Measurements from ENCODE around the gene CCDC33. TPM values are rescaled to one million over a fixed set of nuclear protein-coding genes. Genes with fewer than 3 reads are reported as not detected.

CCDC33 gene
- total and polyA plus RNA-seq, 8 donors: not detected

DNA sequence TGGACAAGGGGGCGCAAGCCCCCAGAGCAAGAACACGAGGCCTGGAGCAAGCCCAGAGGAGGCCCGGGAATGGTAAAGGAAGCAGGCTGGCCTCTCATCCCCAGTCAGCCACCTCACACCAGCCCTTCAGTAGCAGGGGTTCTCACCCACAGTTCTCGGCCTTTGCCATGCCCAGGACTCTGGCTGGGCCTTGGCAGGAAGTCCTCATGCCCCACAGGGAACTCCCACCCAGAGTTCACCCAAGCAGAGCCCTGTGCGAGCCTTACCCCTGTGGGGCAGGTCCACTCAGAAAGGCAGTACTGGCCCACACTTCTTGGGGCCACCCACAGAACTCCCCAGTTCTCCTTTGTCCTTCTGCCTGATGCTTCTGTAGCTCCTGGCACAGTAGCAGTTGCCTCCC lies 101.0 kb downstream of the CCDC33 start:
- Histone ChIP-seq H3K4me3 (no peak overlapping the region), H3K36me3 (no peaks in the 10 kb centered on the region), H3K9me3 (no peaks in the 10 kb centered on the region), H3K27ac (no peak overlapping the region), H3K27me3 (no peaks in the 10 kb centered on the region), H3K4me1 (no peaks in the 10 kb centered on the region)
- DNase-seq (peak in 1 of 6 donors; percentile 43), ATAC-seq (no peak), FAIRE-seq (no peak)
- TF ChIP-seq, protein P1, sequence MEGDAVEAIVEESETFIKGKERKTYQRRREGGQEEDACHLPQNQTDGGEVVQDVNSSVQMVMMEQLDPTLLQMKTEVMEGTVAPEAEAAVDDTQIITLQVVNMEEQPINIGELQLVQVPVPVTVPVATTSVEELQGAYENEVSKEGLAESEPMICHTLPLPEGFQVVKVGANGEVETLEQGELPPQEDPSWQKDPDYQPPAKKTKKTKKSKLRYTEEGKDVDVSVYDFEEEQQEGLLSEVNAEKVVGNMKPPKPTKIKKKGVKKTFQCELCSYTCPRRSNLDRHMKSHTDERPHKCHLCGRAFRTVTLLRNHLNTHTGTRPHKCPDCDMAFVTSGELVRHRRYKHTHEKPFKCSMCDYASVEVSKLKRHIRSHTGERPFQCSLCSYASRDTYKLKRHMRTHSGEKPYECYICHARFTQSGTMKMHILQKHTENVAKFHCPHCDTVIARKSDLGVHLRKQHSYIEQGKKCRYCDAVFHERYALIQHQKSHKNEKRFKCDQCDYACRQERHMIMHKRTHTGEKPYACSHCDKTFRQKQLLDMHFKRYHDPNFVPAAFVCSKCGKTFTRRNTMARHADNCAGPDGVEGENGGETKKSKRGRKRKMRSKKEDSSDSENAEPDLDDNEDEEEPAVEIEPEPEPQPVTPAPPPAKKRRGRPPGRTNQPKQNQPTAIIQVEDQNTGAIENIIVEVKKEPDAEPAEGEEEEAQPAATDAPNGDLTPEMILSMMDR (IDR thresholded peaks at IDR 0.05): no peak
- intact Hi-C loops (cut with DNase I): no loop called here
- 66 to 94% methylated on average over 5 of the region's 5 CpGs for WGBS, 2 donors

DNA sequence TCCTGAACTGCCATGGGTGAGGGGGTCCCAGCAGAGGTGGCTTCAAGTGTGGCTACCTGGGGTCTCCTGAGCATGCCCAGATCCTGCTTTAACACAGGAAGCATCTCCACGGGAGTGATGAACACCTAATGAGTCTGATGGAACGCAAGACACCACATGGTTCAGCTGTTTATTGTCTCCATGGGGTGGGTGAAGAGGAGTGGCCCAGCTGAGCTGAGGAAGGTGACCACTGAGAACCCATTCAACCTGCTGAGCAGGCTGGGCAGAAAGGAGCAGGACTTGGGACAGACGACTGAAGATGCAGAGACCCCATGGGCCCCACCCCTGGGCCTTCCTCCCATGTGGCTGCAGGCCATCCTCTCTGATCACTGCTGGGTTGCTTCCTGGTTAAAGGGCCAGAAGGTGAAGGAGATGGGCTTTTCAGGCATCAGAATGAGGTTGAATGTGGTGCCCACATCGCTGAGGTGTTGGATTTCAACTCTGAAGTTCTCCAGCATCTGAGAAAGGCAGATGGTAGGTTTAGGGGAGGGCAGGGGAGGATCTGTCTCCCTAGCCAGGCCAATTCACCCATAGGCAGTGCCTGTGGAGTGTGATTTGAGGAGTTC lies 101.6 kb downstream of the CCDC33 start:
- FAIRE-seq: no peak
- Histone ChIP-seq H3K4me3 (no peak overlapping the region), H3K27ac (no peak overlapping the region), H3K9me3 (no peaks in the 10 kb centered on the region), H3K4me1 (no peaks in the 10 kb centered on the region), H3K27me3 (no peaks in the 10 kb centered on the region), H3K36me3 (no peaks in the 10 kb centered on the region)
- intact Hi-C loops (cut with DNase I): no loop called here
- TF ChIP-seq, protein P1 (IDR thresholded peaks at IDR 0.05): no peak
- ATAC-seq: no peak
- peak in 1 of 6 donors; percentile 14 for DNase-seq
- WGBS, 2 donors: 50 to 55% methylated on average over 4 of the region's 4 CpGs

DNA sequence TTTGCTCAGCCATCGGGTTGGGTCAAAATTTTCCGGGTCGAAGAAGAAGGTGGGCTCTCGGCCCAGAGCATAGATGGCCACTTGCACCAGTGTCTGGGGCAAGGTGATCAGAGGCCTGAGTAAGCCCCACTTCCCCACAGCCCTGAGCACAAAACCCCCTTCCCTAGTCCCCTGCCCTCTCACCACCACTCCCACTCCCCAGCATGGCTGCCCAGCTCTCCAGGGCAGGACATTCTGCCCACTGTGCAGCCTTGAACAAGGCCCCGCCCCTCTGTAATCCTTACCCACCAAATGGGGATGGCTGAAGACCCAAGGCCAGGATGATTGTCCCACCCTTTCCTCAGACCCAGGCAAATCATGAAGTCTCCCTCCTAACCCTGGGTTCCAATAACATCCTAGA lies 102.5 kb downstream of the CCDC33 start:
- TF ChIP-seq, protein P1 (IDR thresholded peaks at IDR 0.05): no peak
- intact Hi-C loops (cut with DNase I): no loop called here
- no peak for ATAC-seq
- Histone ChIP-seq H3K4me1 (no peaks in the 10 kb centered on the region), H3K27me3 (no peaks in the 10 kb centered on the region), H3K27ac (no peak overlapping the region), H3K36me3 (no peaks in the 10 kb centered on the region), H3K4me3 (no peak overlapping the region), H3K9me3 (no peaks in the 10 kb centered on the region)
- peak in 1 of 6 donors; percentile 22 for DNase-seq
- FAIRE-seq: no peak
- 91% methylated on average over 5 of the region's 5 CpGs for WGBS, 2 donors

DNA sequence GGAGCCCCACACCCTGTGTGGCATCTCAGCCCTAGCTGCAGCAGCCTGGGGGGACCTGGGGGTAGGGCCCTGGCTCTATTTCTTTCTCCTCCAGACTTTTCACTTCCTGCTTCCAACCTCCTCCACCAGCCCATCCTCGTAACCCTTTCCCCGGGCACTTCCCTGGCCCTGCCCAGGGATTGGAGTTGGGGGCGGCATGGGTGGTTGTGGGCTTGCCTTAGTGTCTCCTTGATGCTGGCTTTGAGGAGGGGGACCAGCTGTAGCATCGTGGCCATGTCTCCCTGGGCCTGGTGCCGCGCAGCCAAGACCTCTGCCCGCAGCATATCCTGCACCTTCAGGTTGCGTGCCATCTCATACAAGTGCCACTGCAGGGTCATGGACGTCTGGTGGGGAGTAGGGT lies 103.2 kb downstream of the CCDC33 start:
- WGBS, 2 donors: 84 to 88% methylated on average over 9 of the region's 9 CpGs
- no peak overlapping the region for H3K27ac ChIP-seq
- H3K4me1 ChIP-seq: no peaks in the 10 kb centered on the region
- H3K9me3 ChIP-seq: no peaks in the 10 kb centered on the region
- H3K36me3 ChIP-seq: no peaks in the 10 kb centered on the region
- intact Hi-C loops (cut with DNase I): no loop called here
- TF ChIP-seq, protein P1 (IDR thresholded peaks at IDR 0.05): no peak
- ATAC-seq (no peak), DNase-seq (peak in 1 of 6 donors; percentile 41), FAIRE-seq (no peak)
- no peak overlapping the region for H3K4me3 ChIP-seq
- no peaks in the 10 kb centered on the region for H3K27me3 ChIP-seq

DNA sequence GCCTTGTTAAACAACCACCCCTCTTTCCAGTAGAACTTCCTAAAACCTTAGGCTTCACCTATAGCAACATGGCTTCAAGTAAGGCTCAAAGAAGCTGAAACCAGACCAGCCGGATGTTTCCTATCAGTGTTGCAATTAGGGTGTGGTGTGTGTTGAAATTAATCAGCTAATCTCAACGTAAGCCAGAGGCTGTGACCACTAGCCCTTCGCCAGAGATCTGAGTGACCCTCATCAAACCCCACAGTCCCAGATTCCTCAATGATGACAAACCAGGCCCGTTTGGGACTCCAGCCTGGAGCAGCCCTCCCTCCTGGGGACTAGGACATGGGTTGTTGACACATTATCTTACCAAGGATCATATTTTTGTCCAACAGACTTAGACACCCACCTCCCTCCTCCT lies 104.0 kb downstream of the CCDC33 start:
- Histone ChIP-seq H3K27ac (no peak overlapping the region), H3K4me3 (no peak overlapping the region), H3K9me3 (no peaks in the 10 kb centered on the region), H3K27me3 (no peaks in the 10 kb centered on the region), H3K4me1 (no peaks in the 10 kb centered on the region), H3K36me3 (no peaks in the 10 kb centered on the region)
- FAIRE-seq (no peak), DNase-seq (peak in 1 of 6 donors; percentile 21), ATAC-seq (no peak)
- TF ChIP-seq, protein P1 (IDR thresholded peaks at IDR 0.05): no peak
- 52 to 53% methylated on average over 4 of the region's 4 CpGs for WGBS, 2 donors
- intact Hi-C loops (cut with DNase I): no loop called here
